Nephron progenitor cell (in vitro differentiated cells): ENCODE results near the gene TMEM254.

Experiments used
- DNase-seq: peaks from one replicate; pipeline ENCODE4 v3.0.0; 2021
- H3K27ac Mint-ChIP-seq: 2 replicates; pipeline ENCODE4 v1.8.0; 2021; ENCODE audit warnings: mild to moderate bottlenecking, moderate library complexity, mixed read lengths
- H3K27me3 Mint-ChIP-seq: 2 replicates; pipeline ENCODE4 v1.8.0; 2021; ENCODE audit warnings: mild to moderate bottlenecking, low read depth, mixed read lengths; ENCODE audit not compliant: poor library complexity
- H3K36me3 Mint-ChIP-seq: 2 replicates; pipeline ENCODE4 v1.8.0; 2021; ENCODE audit warnings: low read depth, mixed read lengths
- H3K4me1 Mint-ChIP-seq: 2 replicates; pipeline ENCODE4 v1.8.0; 2021; ENCODE audit warnings: mixed read lengths
- H3K4me3 Mint-ChIP-seq: 2 replicates; pipeline ENCODE4 v1.8.0; 2021; ENCODE audit warnings: mild to moderate bottlenecking, moderate library complexity, mixed read lengths
- H3K9me3 Mint-ChIP-seq: 2 replicates; pipeline ENCODE4 v1.8.0; 2021; ENCODE audit warnings: mild to moderate bottlenecking, moderate library complexity, mixed read lengths
- TF ChIP-seq, protein P1 (sequence below): fragments of 200-600 bp; sonication (generic); IDR thresholded peaks from 2 replicates; pipeline ENCODE4 v1.5.0; 2021; ENCODE audit warnings: antibody characterized with exemption

The TMEM254 gene

DNA sequence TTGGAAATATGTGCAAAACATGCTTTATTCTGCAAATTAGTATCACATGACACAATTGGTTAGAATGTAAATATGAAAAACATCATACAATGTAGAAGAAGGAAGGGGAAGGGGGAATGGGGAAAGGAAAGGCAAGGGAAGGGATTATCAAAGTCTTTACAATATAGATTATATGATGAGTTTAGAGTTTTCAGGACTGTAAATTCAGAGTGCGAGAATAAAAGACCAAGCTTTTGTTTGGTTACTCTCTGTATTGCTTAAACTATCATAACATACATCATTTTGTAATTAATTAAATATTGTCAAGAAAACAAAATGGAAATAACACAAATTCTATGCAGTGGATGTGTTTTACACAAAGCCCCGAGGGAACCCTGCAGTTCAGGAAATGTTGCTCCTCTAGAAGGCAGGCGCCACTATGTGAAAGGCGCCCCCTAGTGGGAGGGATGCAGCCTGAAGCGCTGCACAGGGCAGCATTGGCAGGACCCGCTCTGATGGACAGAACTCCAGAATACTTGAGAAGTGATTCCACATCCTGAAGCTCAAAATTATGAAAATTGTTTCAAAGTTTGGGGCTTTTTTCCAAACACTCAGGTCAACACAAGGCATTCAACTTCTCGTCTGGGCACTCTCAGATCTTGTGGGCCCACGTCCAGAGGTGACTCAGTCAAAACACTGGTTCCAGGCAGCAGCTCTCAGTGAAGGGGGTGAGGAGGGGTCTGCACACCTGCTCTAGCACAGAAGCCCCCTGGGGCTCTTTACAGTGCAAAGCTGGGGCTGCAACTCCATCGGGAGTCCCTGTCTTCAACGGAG, 31.6 kb upstream of the TMEM254 start:
- no peak overlapping the region for H3K27ac Mint-ChIP-seq
- no peak overlapping the region for H3K4me3 Mint-ChIP-seq
- peak; percentile 79 for DNase-seq
- H3K36me3 Mint-ChIP-seq, result no peaks in the 10 kb centered on the region
- H3K9me3 Mint-ChIP-seq, result no peaks in the 10 kb centered on the region
- no peaks in the 10 kb centered on the region for H3K27me3 Mint-ChIP-seq
- peaks cover 7% of the 10 kb centered on the region for H3K4me1 Mint-ChIP-seq
- TF ChIP-seq, protein P1, sequence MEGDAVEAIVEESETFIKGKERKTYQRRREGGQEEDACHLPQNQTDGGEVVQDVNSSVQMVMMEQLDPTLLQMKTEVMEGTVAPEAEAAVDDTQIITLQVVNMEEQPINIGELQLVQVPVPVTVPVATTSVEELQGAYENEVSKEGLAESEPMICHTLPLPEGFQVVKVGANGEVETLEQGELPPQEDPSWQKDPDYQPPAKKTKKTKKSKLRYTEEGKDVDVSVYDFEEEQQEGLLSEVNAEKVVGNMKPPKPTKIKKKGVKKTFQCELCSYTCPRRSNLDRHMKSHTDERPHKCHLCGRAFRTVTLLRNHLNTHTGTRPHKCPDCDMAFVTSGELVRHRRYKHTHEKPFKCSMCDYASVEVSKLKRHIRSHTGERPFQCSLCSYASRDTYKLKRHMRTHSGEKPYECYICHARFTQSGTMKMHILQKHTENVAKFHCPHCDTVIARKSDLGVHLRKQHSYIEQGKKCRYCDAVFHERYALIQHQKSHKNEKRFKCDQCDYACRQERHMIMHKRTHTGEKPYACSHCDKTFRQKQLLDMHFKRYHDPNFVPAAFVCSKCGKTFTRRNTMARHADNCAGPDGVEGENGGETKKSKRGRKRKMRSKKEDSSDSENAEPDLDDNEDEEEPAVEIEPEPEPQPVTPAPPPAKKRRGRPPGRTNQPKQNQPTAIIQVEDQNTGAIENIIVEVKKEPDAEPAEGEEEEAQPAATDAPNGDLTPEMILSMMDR, result peak; percentile 87

DNA sequence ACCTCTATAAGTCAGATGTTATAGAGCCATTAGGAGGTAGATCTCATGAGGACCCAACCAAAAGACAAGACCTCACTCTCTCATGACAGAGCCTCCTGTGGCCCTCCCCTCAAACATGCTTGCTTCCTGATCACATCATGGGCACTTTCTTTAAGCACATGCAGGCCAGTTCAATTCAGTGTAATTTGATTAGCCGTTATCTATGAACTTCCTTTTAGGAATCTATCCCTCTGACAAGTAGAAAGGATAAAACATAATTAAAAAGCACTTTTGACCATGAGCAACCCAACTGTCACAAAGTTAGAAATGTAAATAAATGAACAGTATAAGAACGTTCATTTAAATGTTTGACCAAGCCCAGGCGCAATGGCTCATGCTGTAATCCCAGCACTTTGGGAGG, 27.7 kb upstream of the TMEM254 start:
- peaks cover 8% of the 10 kb centered on the region for H3K27me3 Mint-ChIP-seq
- H3K9me3 Mint-ChIP-seq, result no peaks in the 10 kb centered on the region
- H3K36me3 Mint-ChIP-seq, result no peaks in the 10 kb centered on the region
- no peak for DNase-seq
- TF ChIP-seq, protein P1, result no peak
- no peak overlapping the region for H3K4me3 Mint-ChIP-seq
- no peaks in the 10 kb centered on the region for H3K4me1 Mint-ChIP-seq
- no peak overlapping the region for H3K27ac Mint-ChIP-seq

DNA sequence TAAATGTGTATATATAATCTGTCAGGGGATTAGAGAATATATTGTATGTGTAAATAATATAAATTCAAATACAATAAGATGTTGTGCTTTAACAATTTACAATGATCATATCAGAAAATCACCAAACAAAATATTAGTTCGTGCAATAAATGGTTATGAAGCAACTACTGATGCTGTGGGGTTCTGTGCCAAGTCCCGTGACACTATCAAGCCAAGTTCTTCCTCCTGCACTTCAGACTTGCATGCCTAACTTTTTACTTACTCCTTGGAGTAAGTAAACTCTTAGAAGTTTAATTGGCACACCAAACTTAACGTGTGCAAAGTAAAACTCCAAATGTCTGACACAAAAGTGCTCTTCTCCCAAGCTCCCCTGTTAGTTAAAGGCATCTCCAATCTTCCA, 26.5 kb upstream of the TMEM254 start:
- Mint-ChIP-seq H3K9me3 (no peaks in the 10 kb centered on the region), H3K36me3 (no peaks in the 10 kb centered on the region), H3K27ac (no peak overlapping the region), H3K27me3 (peaks cover 8% of the 10 kb centered on the region), H3K4me3 (no peak overlapping the region), H3K4me1 (no peaks in the 10 kb centered on the region)
- TF ChIP-seq, protein P1, result no peak
- DNase-seq, result no peak

DNA sequence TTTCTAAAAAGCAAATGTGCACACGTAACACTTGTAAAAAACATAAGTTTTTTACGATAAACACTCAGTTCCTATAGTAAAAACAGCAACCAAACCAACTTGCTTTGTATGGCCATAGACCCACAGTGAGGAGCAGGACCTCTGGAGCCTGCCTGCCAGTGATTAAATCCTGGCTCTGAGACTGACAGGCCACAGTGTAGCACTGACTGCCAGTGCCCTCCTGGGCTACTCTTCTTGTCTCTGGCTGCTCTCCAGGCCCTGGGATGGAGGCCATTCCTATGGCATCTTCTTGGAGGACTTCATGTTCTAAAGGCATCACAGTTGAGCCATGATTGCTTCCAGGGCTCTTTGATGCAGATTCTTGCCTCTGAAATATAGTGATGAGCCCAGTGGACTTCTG, 22.7 kb upstream of the TMEM254 start:
- Mint-ChIP-seq H3K4me1 (no peaks in the 10 kb centered on the region), H3K27me3 (peaks cover 8% of the 10 kb centered on the region), H3K27ac (no peak overlapping the region), H3K9me3 (no peaks in the 10 kb centered on the region), H3K36me3 (no peaks in the 10 kb centered on the region), H3K4me3 (no peak overlapping the region)
- TF ChIP-seq, protein P1, result no peak
- no peak for DNase-seq

DNA sequence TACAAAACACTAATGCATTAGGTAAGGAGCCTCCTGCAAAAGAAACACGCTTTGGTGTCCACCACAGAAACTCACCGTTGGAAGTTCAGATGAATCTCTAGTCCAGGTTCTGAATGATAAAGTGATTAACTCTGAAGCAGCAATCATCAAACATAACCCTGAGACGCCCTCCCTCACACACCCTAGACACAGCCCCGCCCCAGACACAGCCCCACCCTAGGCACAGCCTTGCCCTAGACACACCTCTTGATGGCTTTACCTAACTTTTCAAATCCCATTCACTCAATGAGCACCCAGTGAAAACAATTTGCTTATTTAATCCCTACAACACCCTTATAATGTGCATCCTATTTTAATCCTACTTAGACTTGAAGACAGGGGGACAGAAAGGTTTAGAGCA, 21.3 kb upstream of the TMEM254 start:
- Mint-ChIP-seq H3K27ac (no peak overlapping the region), H3K4me3 (no peak overlapping the region), H3K4me1 (no peaks in the 10 kb centered on the region), H3K36me3 (no peaks in the 10 kb centered on the region), H3K27me3 (peaks cover 8% of the 10 kb centered on the region), H3K9me3 (no peaks in the 10 kb centered on the region)
- TF ChIP-seq, protein P1, result no peak
- no peak for DNase-seq
